Fibroblast of the aortic adventitia (primary cell): ENCODE results near the gene PPP2R2C. TPM values are rescaled to one million over a fixed set of nuclear protein-coding genes. Genes with fewer than 3 reads are reported as not detected.

Experiments
- DNase-seq: peaks from one replicate; pipeline ENCODE4 v3.0.0-alpha.2; 2010; ENCODE audit warnings: low read depth
- H3K4me3 ChIP-seq: 2 replicates; pipeline ENCODE4 v1.5.1; 2011; ENCODE audit warnings: low read depth, mild to moderate bottlenecking, control low read depth, low read length, moderate library complexity
- total RNA-seq: library from RNA; depleted of rRNA; stranded (reverse); fragments of >200 nt; gene quantifications from 2 replicates; pipeline ENCODE4 v1.2.3, GENCODE V29; 2012; ENCODE audit warnings: low replicate concordance
- TF ChIP-seq, protein P1 (sequence below): IDR thresholded peaks from 2 replicates; pipeline ENCODE4 v1.5.1; 2011; ENCODE audit warnings: mild to moderate bottlenecking, low read length, control low read depth, inconsistent platforms; ENCODE audit not compliant: insufficient read depth

PPP2R2C gene
- total RNA-seq, 1 donor, result not detected

GRCh38 chr4:6501171-6501570, 28.8 kb upstream of the PPP2R2C start:
- no peak overlapping the region for H3K4me3 ChIP-seq
- DNase-seq, result no peak
- TF ChIP-seq, protein P1, sequence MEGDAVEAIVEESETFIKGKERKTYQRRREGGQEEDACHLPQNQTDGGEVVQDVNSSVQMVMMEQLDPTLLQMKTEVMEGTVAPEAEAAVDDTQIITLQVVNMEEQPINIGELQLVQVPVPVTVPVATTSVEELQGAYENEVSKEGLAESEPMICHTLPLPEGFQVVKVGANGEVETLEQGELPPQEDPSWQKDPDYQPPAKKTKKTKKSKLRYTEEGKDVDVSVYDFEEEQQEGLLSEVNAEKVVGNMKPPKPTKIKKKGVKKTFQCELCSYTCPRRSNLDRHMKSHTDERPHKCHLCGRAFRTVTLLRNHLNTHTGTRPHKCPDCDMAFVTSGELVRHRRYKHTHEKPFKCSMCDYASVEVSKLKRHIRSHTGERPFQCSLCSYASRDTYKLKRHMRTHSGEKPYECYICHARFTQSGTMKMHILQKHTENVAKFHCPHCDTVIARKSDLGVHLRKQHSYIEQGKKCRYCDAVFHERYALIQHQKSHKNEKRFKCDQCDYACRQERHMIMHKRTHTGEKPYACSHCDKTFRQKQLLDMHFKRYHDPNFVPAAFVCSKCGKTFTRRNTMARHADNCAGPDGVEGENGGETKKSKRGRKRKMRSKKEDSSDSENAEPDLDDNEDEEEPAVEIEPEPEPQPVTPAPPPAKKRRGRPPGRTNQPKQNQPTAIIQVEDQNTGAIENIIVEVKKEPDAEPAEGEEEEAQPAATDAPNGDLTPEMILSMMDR, result no peak

- no peak for DNase-seq
- TF ChIP-seq, protein P1, result no peak
- H3K4me3 ChIP-seq, result no peak overlapping the region
Measured at GRCh38 chr4:6500481-6501140, 28.2 kb upstream of the PPP2R2C start.

GRCh38 chr4:6499238-6499600, 26.8 kb upstream of the PPP2R2C start:
- no peak for DNase-seq
- TF ChIP-seq, protein P1, result no peak
- no peak overlapping the region for H3K4me3 ChIP-seq

- TF ChIP-seq, protein P1, result no peak
- no peak overlapping the region for H3K4me3 ChIP-seq
- no peak for DNase-seq
Measured at GRCh38 chr4:6498511-6499237, 26.3 kb upstream of the PPP2R2C start.

DNA sequence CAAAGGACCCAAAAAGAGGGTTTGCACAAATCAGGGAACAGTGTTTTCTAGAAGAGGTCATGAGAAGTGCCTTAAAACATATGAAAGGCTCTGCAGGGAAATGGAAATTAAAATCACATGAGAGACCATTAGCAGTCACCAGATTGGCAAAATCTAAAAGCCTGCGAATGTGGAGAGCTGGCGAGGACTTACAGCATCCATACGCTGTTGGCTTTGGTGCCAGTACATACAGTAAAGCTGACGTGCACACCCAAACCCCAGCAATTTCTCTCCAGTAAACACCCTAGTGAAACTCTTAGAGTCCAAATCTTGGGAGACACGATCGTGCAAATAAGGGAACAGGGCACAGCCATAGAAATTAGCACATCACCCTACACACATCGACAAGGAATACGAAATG, 25.4 kb upstream of the PPP2R2C start:
- TF ChIP-seq, protein P1, result no peak
- H3K4me3 ChIP-seq, result no peak overlapping the region
- no peak for DNase-seq

DNA sequence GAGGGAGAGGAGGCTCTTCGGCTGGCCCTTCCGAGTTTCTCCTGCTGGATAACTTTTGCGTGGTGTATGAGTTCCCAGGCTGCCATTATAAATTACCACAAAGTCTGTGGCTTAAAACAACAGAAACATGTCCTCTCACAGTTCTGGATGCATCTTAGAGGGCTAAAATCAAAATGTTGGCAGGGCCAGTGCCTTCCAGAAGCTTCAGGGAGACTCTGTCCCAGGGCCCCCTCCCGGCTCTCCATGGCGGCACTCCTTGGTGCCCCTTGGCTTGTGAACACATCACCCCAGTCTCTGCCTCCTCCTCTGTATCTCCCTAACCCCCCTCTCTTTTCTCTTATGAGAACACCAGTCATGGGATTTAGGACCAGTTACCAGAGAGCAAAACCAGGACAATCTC, 23.3 kb upstream of the PPP2R2C start:
- TF ChIP-seq, protein P1, result no peak
- no peak for DNase-seq
- H3K4me3 ChIP-seq, result no peak overlapping the region

- H3K4me3 ChIP-seq, result no peak overlapping the region
- DNase-seq, result no peak
- TF ChIP-seq, protein P1, result no peak
Measured at GRCh38 chr4:6495296-6495590, 22.8 kb upstream of the PPP2R2C start.
